Stimulated activated CD4-positive, alpha-beta T cell treated with anti-CD3 and anti-CD28 coated beads, Interleukin-4, amount 100 ng/mL, for 1 hour (primary cell): ENCODE measurements around the gene EFHD2.
A peak's percentile ranks its signal among the peaks of the same experiment; 100 is the strongest.
"Not testable (repeated sequence)": the region's sequence is repeated elsewhere in the genome, so short reads cannot be mapped to it uniquely, and the experiment has no call there.

Experiments
- DNase-seq: peaks from one replicate; pipeline ENCODE4 v3.0.0-alpha.2; 2020

The EFHD2 gene

GRCh38 chr1:15409388-15410222, at the start of gene EFHD2:
EFHD2 (plus strand) TSS chr1:15409888; CDS start chr1:15409972, 84 bp downstream.
- peak; percentile 90 for DNase-seq

GRCh38 chr1:15360700-15361099, 49.0 kb upstream of the EFHD2 start:
- no peak for DNase-seq

GRCh38 chr1:15362096-15362736, 47.5 kb upstream of the EFHD2 start:
- DNase-seq, result no peak

DNA sequence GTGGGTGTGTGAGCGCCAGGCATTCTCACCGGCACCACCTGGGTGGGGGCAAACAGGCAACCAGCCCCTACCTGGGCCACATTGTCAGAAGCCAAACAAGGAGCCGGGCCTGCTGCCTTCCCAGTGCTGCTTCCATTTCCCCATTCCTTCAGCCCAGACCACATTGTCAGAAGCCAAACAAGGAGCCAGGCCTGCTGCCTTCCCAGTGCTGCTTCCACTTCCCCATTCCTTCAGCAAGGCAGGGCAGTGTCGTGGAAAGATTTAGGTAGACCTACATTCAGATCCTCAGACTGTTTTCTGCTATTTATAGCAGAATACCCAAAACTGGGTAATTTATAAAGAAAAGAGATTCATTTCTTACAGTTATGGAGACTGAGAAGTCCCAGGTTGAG, 47.0 kb upstream of the EFHD2 start:
- no peak for DNase-seq

- no peak for DNase-seq
Measured at GRCh38 chr1:15364740-15365139, 44.9 kb upstream of the EFHD2 start.

- DNase-seq, result no peak
Measured at GRCh38 chr1:15368888-15369287, 40.8 kb upstream of the EFHD2 start.

GRCh38 chr1:15370268-15370667, 39.4 kb upstream of the EFHD2 start:
- DNase-seq, result no peak

DNA sequence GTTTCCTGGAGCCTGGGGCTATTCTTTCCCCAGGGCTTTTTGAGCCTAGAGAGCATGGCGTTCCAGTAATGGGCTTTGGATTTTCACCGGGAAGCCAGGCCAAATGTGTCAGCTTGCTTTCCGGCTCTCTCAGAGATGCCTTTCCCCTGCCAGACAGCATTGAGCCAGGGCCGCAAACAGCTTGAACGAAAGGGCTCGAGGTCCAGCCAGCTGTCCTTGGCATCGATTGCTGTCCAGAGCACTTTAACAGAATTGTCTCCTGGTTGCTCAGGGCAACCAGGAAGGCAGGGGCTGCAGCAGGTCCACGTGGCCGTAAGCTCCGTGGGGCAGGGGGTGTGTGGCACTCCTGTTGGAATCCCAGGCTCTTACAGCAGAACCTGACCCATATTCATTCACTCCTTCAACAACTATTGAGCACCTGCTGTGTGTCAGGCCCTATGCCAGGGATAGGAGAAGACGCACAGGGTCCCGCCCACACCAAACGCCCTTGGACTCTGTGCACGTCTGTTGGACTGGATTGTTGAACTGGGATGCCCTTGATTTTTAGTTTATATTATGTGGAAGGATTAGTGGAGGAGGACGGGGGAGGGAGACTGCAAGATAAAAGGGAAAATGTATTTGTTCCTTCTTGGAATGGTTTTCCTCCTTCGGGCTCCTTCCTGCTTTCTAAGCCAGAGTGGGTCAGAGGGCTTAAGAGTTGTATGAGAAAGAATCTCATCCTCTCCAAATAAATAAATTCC, 38.7 kb upstream of the EFHD2 start:
- no peak for DNase-seq

GRCh38 chr1:15371610-15372545, 37.8 kb upstream of the EFHD2 start:
- DNase-seq, result no peak

GRCh38 chr1:15378729-15379128, 31.0 kb upstream of the EFHD2 start:
- DNase-seq, result no peak

DNA sequence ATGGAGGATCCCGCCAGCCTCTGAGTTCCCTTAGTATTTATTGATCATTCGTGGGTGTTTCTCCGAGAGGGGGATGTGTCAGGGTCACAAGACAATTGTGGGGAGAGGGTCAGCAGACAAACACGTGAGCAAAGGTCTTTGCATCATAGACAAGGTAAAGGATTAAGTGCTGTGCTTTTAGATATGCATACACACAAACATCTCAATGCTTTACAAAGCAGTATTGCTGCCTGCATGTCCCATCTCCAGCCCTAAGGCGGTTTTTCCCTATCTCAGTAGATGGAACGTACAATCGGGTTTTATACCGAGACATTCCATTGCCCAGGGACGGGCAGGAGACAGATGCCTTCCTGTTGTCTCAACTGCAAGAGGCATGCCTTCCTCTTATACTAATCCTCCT, 30.5 kb upstream of the EFHD2 start:
- DNase-seq, result not testable (repeated sequence)

DNA sequence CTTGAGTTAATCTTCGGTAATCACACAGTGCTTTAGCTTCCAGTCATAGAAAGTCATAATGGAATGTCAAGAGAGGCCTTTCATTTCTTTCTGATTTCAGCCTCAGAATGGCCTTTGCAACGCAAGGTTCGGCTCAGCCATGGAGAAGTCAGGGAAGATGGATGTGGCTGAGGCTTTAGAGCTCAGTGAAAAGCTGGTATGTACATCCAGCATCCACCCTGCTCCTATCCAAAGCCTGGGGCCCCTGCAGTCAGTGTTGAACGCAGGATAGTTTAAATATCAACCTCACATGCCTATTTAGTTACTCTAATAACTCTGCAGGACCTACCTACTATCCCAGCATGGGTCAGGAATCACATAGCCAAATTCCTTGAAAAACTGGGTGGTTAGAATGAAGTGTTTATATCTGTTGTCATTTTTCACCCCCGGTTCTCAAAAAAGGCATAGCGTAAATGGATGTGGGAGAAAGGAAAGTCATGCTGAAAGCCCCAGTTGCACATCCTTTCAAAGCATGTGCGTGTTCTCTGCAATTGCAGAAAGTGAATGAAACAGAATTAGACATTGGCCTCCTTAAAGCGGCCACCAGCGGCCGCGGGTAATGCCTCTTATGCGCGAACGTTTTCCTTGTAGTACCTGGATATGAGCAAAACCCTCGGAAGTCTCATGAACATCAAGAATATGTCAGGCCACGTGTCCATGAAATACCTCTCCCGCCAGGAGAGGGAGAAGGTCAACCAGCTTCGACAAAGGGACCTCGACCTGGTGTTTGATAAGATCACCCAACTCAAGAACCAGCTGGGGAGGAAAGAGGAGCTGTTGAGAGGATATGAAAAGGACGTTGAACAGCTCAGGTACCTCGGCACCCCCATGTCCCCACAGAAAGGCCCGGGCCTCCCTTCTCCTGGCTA, 28.8 kb upstream of the EFHD2 start:
- DNase-seq, result no peak

DNA sequence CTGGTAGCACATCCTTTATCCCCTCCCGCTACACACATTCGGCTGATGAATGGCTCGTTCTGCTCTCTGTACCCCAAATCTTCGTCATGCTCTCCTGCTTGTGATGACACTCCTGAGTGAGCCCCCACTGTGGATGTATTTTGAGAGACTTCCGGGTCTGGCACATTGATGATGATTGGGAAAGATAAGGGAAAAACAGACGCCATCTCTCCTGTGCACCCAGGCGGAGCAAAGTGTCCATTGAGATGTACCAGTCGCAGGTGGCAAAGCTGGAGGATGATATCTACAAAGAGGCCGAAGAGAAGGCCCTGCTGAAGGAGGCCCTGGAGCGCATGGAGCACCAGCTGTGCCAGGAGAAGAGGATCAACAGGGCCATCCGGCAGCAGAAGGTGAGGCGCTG, 27.9 kb upstream of the EFHD2 start:
- DNase-seq, result no peak

DNA sequence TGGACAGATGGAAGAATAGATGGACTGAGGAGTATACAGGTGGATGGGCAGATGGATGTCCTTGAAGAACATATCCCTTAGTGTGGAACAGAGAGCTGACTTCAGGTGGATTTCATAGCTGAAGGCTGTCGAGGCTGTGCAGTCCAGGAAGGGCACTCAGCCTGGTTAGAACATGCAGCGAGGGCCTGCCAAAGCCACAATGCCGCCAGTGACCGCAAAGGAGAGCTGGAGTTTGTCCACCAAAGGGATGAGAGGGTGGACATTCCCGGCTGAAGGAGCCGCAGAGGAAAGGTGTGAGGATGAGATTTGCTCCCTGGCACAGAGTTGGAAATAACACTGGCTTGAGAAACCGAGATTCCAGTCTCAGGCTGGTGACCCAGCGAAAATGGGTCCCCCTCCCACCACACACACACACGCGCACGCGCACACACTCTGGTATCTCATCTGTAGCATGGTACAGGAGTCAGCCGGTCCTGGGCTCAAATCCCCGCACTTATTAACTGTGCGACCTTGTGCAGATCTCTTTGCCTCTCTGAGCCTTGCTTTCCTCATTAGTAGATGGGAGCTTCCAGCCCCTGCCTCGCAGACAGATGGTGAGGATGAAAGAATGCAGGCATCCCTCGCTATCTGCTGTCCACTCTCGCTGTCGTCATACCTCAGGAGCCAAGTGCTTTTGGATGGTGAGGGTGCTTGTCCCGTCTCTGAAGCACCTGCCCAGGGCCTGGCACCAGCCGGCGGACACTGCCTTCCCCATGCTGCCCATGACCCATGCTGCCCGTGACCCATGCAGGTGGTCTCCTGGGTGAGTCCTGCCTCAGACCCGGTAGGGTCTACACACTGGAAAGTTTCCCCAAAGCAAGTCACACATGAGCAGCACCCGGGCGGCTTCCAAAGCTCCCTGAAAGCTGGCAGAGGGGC, 26.8 kb upstream of the EFHD2 start:
- DNase-seq, result no peak

- DNase-seq, result no peak
Measured at GRCh38 chr1:15383810-15384209, 25.9 kb upstream of the EFHD2 start.

DNA sequence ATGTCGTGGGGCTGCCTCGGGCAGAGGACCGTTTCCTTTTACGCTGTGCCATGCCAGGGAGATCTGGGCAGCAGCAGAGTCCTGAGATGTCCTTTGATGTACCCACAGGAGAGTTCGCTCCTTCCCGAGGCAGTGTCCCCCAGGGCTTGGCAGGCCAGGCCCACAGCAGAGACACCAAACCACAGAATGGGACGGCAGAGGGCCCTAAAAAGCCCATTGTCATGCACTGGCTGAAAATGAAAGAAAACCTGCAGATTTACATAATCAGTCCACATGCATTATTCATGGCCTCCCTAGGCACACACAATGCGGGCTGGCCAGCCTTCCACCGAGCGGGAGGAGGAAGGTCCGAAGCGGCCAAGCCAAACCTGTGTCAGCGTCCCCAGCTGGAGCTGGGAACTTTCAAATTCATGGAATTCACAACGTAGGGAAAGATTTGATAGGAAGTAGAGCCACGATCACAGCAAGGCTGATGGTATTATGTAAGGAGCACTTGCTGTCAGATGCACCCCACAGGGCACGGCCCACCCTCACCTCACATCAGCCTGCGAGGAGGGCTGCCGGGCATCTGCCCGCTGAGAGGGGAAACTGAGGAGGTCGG, 25.3 kb upstream of the EFHD2 start:
- no peak for DNase-seq

- DNase-seq, result no peak
Measured at GRCh38 chr1:15385420-15385819, 24.3 kb upstream of the EFHD2 start.

DNA sequence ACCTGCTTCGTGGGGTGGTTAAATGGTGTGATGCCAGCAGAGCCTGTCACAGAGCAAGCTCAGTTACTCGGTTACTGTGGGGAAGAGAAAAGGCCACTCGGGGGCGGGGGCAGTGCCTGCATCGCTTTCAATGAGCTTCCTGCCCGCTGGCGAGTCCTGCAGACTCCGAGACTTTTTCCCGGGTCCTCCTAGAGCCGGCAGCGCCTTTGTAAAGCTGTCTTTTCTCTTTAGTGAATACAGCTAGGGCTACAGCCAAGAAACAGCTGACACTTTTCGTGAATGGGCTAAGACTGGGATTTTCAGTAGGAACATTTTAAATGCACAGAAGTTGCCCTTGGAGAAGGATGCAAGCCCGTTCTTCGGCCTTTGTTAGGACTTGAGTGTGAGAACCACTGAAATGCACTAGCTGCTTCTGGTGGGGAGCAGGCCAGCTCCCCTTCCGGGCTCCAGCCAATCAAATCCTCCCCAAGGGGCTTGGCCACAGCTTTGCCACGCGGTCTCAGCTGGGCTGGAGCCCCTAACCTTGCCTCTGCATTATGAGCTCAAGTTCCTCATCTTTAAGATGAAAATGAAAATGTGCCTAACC, 23.4 kb upstream of the EFHD2 start:
- DNase-seq, result no peak

- no peak for DNase-seq
Measured at GRCh38 chr1:15388201-15388880, 21.3 kb upstream of the EFHD2 start.
